ENCODE measurements around the gene CAMTA1. TPM values are rescaled to one million over a fixed set of nuclear protein-coding genes. Genes with fewer than 3 reads are reported as not detected.

The CAMTA1 gene
- polyA plus RNA-seq, 2 donors: 61.1 to 75.0 TPM

- H3K27ac ChIP-seq (ENCODE audit: low read depth in 2 of 2, low read length in 1 of 2): no peak overlapping the region
- WGBS, 2 donors: 75 to 85% methylated on average over 5 of the region's 5 CpGs
- no peaks in the 10 kb centered on the region for H3K27me3 ChIP-seq (ENCODE audit: control insufficient read depth in 1 of 2, insufficient read depth in 2 of 2, low read length in 2 of 2)
- H3K36me3 ChIP-seq (ENCODE audit: control insufficient read depth in 2 of 2, insufficient read depth in 2 of 2, low read length in 1 of 2): no peaks in the 10 kb centered on the region
- no peaks in the 10 kb centered on the region for H3K9me3 ChIP-seq (ENCODE audit: control insufficient read depth in 2 of 2, insufficient read depth in 1 of 2, low read depth in 1 of 2, low read length in 1 of 2)
- no peak overlapping the region for H3K4me3 ChIP-seq (ENCODE audit: low read depth in 1 of 2, low read length in 2 of 2)
- peaks cover 0 to 8% of the 10 kb centered on the region in 2 donors for H3K4me1 ChIP-seq (ENCODE audit: control insufficient read depth in 2 of 2, insufficient read depth in 2 of 2, low read length in 1 of 2)
These were observed 137.8 kb downstream of the CAMTA1 start for GRCh38 chr1:6923012-6923411.

GRCh38 chr1:6923416-6923815 lies 138.2 kb downstream of the CAMTA1 start:
- no peak overlapping the region for H3K27ac ChIP-seq (ENCODE audit: low read depth in 2 of 2, low read length in 1 of 2)
- WGBS, 2 donors: 78 to 85% methylated on average over 6 of the region's 6 CpGs

DNA sequence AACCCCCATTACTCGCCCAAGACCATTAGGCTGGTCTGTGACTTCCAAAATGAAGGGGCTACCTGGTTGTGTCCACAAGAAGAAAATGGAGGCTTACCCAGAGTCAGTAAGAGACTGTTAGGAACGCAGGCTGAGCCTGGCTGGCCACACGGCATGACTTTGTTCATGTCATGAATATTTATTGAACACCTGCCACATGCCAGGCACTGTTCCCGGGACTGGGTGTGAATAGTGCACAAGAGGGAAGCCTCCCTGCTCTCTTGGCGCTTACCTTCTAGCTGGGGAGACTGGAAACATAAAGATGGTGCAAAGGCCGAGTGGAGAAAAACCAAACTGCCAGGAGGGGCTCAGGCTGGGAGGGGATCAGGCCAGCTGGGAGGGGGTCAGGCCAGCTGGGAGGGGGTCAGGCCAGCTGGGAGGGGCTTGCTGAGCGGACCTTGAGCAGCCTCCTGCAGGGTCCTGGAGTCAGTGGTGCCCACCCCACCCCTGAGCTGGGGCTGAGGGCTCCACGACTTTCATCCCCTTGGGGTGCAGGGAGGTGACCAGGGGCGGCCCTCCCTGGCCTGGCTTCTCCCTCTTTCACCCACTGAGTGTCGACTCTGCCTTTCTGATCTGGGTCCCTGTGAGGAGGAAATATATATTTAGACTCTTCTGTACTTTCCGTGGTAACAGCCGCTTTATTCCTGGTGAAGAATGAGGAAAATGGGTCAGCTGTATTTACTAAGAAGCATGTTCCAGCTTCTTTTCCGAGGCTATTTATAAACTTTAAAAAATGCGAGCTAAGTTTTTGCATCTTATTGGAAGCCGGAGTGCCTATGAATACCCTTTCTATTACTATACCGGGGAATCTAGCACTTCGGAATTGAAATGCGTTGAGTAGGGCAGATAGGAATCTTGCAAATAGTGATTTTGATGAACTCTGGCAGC lies 139.0 kb downstream of the CAMTA1 start:
- H3K27me3 ChIP-seq (ENCODE audit: control insufficient read depth in 1 of 2, insufficient read depth in 2 of 2, low read length in 2 of 2): no peaks in the 10 kb centered on the region
- H3K4me1 ChIP-seq (ENCODE audit: control insufficient read depth in 2 of 2, insufficient read depth in 2 of 2, low read length in 1 of 2): peaks cover 0 to 2% of the 10 kb centered on the region in 2 donors
- H3K36me3 ChIP-seq (ENCODE audit: control insufficient read depth in 2 of 2, insufficient read depth in 2 of 2, low read length in 1 of 2): no peaks in the 10 kb centered on the region
- H3K27ac ChIP-seq (ENCODE audit: low read depth in 2 of 2, low read length in 1 of 2): peak overlapping the region in 1 of 2 donors; percentile 29
- WGBS, 2 donors: 72 to 77% methylated on average over 18 of the region's 18 CpGs
- H3K4me3 ChIP-seq (ENCODE audit: low read depth in 1 of 2, low read length in 2 of 2): no peak overlapping the region
- H3K9me3 ChIP-seq (ENCODE audit: control insufficient read depth in 2 of 2, insufficient read depth in 1 of 2, low read depth in 1 of 2, low read length in 1 of 2): no peaks in the 10 kb centered on the region

More at GRCh38 chr1:6923416-6923815, 138.2 kb downstream of the CAMTA1 start:
- H3K4me1 ChIP-seq (ENCODE audit: control insufficient read depth in 2 of 2, insufficient read depth in 2 of 2, low read length in 1 of 2): peaks cover 0 to 8% of the 10 kb centered on the region in 2 donors
- H3K36me3 ChIP-seq (ENCODE audit: control insufficient read depth in 2 of 2, insufficient read depth in 2 of 2, low read length in 1 of 2): no peaks in the 10 kb centered on the region
- H3K9me3 ChIP-seq (ENCODE audit: control insufficient read depth in 2 of 2, insufficient read depth in 1 of 2, low read depth in 1 of 2, low read length in 1 of 2): no peaks in the 10 kb centered on the region
- no peaks in the 10 kb centered on the region for H3K27me3 ChIP-seq (ENCODE audit: control insufficient read depth in 1 of 2, insufficient read depth in 2 of 2, low read length in 2 of 2)
- no peak overlapping the region for H3K4me3 ChIP-seq (ENCODE audit: low read depth in 1 of 2, low read length in 2 of 2)

- Histone ChIP-seq H3K27ac (ENCODE audit: low read depth in 2 of 2, low read length in 1 of 2) (no peak overlapping the region), H3K36me3 (ENCODE audit: control insufficient read depth in 2 of 2, insufficient read depth in 2 of 2, low read length in 1 of 2) (no peaks in the 10 kb centered on the region)
These were observed 139.6 kb downstream of the CAMTA1 start for GRCh38 chr1:6924891-6925290.

DNA sequence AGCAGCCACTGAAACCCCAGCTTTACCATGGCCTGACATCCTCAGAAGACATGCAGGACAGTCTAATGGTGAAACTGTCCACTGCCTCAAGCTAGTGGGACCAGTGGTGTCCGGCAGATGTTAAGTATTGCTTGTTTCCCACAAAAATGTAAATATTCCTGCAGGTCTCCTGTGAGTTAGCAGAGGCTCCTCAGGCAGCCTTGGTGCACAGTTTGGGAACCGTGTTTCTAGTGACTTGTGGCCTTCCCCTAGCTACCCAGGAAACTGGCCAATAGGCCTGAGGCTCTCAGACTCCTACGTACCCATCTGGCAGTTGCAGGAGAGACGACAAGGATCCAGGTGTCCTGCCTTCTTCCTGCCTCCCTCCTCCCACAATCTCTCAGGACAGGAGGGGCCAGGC lies 142.4 kb downstream of the CAMTA1 start:
- H3K27ac ChIP-seq (ENCODE audit: low read depth in 2 of 2, low read length in 1 of 2): no peak overlapping the region
- peaks cover 0 to 2% of the 10 kb centered on the region in 2 donors for H3K4me1 ChIP-seq (ENCODE audit: control insufficient read depth in 2 of 2, insufficient read depth in 2 of 2, low read length in 1 of 2)
- no peaks in the 10 kb centered on the region for H3K9me3 ChIP-seq (ENCODE audit: control insufficient read depth in 2 of 2, insufficient read depth in 1 of 2, low read depth in 1 of 2, low read length in 1 of 2)
- H3K27me3 ChIP-seq (ENCODE audit: control insufficient read depth in 1 of 2, insufficient read depth in 2 of 2, low read length in 2 of 2): no peaks in the 10 kb centered on the region
- 48 to 63% methylated on average over 4 of the region's 4 CpGs for whole genome bisulfite sequencing, 2 donors
- no peak overlapping the region for H3K4me3 ChIP-seq (ENCODE audit: low read depth in 1 of 2, low read length in 2 of 2)
- H3K36me3 ChIP-seq (ENCODE audit: control insufficient read depth in 2 of 2, insufficient read depth in 2 of 2, low read length in 1 of 2): no peaks in the 10 kb centered on the region

More at GRCh38 chr1:6924891-6925290, 139.6 kb downstream of the CAMTA1 start:
- Histone ChIP-seq H3K9me3 (ENCODE audit: control insufficient read depth in 2 of 2, insufficient read depth in 1 of 2, low read depth in 1 of 2, low read length in 1 of 2) (no peaks in the 10 kb centered on the region), H3K27me3 (ENCODE audit: control insufficient read depth in 1 of 2, insufficient read depth in 2 of 2, low read length in 2 of 2) (no peaks in the 10 kb centered on the region), H3K4me1 (ENCODE audit: control insufficient read depth in 2 of 2, insufficient read depth in 2 of 2, low read length in 1 of 2) (peaks cover 0 to 2% of the 10 kb centered on the region in 2 donors), H3K4me3 (ENCODE audit: low read depth in 1 of 2, low read length in 2 of 2) (no peak overlapping the region)
- WGBS, 2 donors: 85 to 92% methylated on average over 4 of the region's 4 CpGs

- Histone ChIP-seq H3K27me3 (ENCODE audit: control insufficient read depth in 1 of 2, insufficient read depth in 2 of 2, low read length in 2 of 2) (no peaks in the 10 kb centered on the region), H3K27ac (ENCODE audit: low read depth in 2 of 2, low read length in 1 of 2) (no peak overlapping the region), H3K9me3 (ENCODE audit: control insufficient read depth in 2 of 2, insufficient read depth in 1 of 2, low read depth in 1 of 2, low read length in 1 of 2) (no peaks in the 10 kb centered on the region), H3K4me3 (ENCODE audit: low read depth in 1 of 2, low read length in 2 of 2) (no peak overlapping the region), H3K36me3 (ENCODE audit: control insufficient read depth in 2 of 2, insufficient read depth in 2 of 2, low read length in 1 of 2) (no peaks in the 10 kb centered on the region), H3K4me1 (ENCODE audit: control insufficient read depth in 2 of 2, insufficient read depth in 2 of 2, low read length in 1 of 2) (no peaks in the 10 kb centered on the region)
- 76 to 78% methylated on average over 12 of the region's 12 CpGs for WGBS, 2 donors
These were observed 143.0 kb downstream of the CAMTA1 start for GRCh38 chr1:6928106-6928885.

GRCh38 chr1:6930732-6931300 lies 145.6 kb downstream of the CAMTA1 start:
- Histone ChIP-seq H3K9me3 (ENCODE audit: control insufficient read depth in 2 of 2, insufficient read depth in 1 of 2, low read depth in 1 of 2, low read length in 1 of 2) (no peaks in the 10 kb centered on the region), H3K36me3 (ENCODE audit: control insufficient read depth in 2 of 2, insufficient read depth in 2 of 2, low read length in 1 of 2) (no peaks in the 10 kb centered on the region), H3K27me3 (ENCODE audit: control insufficient read depth in 1 of 2, insufficient read depth in 2 of 2, low read length in 2 of 2) (no peaks in the 10 kb centered on the region), H3K27ac (ENCODE audit: low read depth in 2 of 2, low read length in 1 of 2) (no peak overlapping the region), H3K4me3 (ENCODE audit: low read depth in 1 of 2, low read length in 2 of 2) (no peak overlapping the region), H3K4me1 (ENCODE audit: control insufficient read depth in 2 of 2, insufficient read depth in 2 of 2, low read length in 1 of 2) (no peaks in the 10 kb centered on the region)
- 68 to 82% methylated on average over 8 of the region's 8 CpGs for WGBS, 2 donors

DNA sequence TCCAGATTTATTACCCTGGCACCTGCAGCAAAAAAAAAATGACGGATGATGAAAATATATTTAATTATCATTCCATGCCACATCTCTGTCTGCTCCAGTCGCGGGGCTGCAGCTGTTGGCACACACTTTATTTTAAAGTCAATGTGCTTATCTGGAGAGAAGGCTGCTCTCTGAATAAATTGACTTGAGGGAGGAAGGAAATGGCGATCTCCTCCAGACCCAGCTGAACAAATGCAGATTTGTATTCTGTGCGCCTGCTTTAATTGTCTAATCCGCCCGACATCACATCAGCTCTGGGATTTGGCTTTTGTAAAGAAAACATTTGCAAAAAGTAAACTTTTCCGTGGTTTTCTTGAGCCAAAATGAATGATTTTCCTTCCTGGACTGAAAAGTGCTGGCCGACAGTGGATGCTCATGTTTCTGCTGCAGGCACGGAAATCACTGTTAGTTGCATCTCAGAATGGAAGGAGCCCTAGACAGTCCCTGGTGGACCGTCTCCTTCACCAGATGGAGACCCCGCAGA lies 150.2 kb downstream of the CAMTA1 start:
- no peak overlapping the region for H3K4me3 ChIP-seq (ENCODE audit: low read depth in 1 of 2, low read length in 2 of 2)
- 11 to 18% methylated on average over 12 of the region's 12 CpGs for WGBS, 2 donors

More for the DNA sequence above, 150.2 kb downstream of the CAMTA1 start:
- Histone ChIP-seq H3K36me3 (ENCODE audit: control insufficient read depth in 2 of 2, insufficient read depth in 2 of 2, low read length in 1 of 2) (no peaks in the 10 kb centered on the region), H3K27me3 (ENCODE audit: control insufficient read depth in 1 of 2, insufficient read depth in 2 of 2, low read length in 2 of 2) (no peaks in the 10 kb centered on the region), H3K27ac (ENCODE audit: low read depth in 2 of 2, low read length in 1 of 2) (no peak overlapping the region), H3K4me1 (ENCODE audit: control insufficient read depth in 2 of 2, insufficient read depth in 2 of 2, low read length in 1 of 2) (no peaks in the 10 kb centered on the region), H3K9me3 (ENCODE audit: control insufficient read depth in 2 of 2, insufficient read depth in 1 of 2, low read depth in 1 of 2, low read length in 1 of 2) (no peaks in the 10 kb centered on the region)
